Stimulated activated naive CD8-positive, alpha-beta T cell treated with anti-CD3 and anti-CD28 coated beads, Interleukin-15, Interleukin-2, amounts not matched to agents 100 ng/mL and 50 ng/mL, for 24 hours (primary cell): Measurements from ENCODE around the gene EYS.
"Not testable (repeated sequence)": the region's sequence is repeated elsewhere in the genome, so short reads cannot be mapped to it uniquely, and the experiment has no call there.

ENCODE experiments used
- H3K27ac Mint-ChIP-seq: one replicate; pipeline ENCODE4 v1.8.0; 2021; ENCODE audit warnings: mild to moderate bottlenecking, mixed read lengths
- H3K27me3 Mint-ChIP-seq: one replicate; pipeline ENCODE4 v1.8.0; 2021; ENCODE audit warnings: mixed read lengths
- H3K36me3 Mint-ChIP-seq: one replicate; pipeline ENCODE4 v1.8.0; 2021; ENCODE audit warnings: low read depth, mixed read lengths
- H3K4me1 Mint-ChIP-seq: one replicate; pipeline ENCODE4 v1.8.0; 2021; ENCODE audit warnings: low read depth, mixed read lengths
- H3K4me3 Mint-ChIP-seq: one replicate; pipeline ENCODE4 v1.8.0; 2021; ENCODE audit warnings: mild to moderate bottlenecking, mixed read lengths
- H3K9me3 Mint-ChIP-seq: one replicate; pipeline ENCODE4 v1.8.0; 2021; ENCODE audit warnings: mixed read lengths

EYS gene

DNA sequence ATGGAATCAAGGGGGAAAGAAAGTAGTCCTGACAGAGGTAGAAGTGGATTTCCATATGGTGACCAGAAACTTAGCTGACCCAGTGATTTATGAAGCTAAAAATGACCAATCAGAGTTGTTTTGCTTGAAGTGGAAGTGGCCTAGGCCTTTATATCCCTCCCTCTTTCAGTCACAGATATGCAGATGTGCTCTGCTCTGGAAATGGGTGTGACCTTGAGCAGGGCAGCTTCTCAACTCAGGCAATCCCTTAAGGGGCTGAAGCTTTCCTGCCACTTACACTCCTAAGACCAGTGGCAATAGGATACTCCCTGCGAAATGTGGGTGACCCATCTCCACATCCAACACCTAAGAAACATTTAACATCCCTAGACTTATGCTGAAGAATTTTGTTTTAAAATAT lies 256.6 kb downstream of the EYS start:
- Mint-ChIP-seq H3K36me3 (no peaks in the 10 kb centered on the region), H3K27ac (no peak overlapping the region), H3K27me3 (no peaks in the 10 kb centered on the region), H3K4me3 (no peak overlapping the region), H3K9me3 (peaks cover 8% of the 10 kb centered on the region), H3K4me1 (no peaks in the 10 kb centered on the region)

DNA sequence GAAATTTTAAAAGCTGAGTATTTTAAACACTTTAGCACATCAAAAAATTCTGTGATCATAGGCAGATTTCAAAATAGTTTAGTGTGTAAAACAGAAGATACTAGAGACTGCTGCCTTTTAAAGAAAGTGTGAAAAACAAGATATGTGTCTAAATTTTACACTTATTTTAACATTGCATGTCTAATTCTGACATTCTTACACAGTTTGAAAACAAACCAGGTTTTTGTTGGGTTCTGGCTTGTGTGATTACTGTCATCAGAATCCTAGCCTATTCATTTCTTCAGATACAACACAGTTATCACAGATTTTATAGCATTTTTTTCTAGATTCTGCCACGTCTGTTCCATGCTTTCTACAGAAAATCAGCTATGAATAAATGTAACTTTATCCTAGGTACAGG lies 257.1 kb downstream of the EYS start:
- H3K4me3 Mint-ChIP-seq: no peak overlapping the region
- no peaks in the 10 kb centered on the region for H3K36me3 Mint-ChIP-seq
- H3K27ac Mint-ChIP-seq: no peak overlapping the region
- H3K27me3 Mint-ChIP-seq: no peaks in the 10 kb centered on the region
- peaks cover 8% of the 10 kb centered on the region for H3K9me3 Mint-ChIP-seq
- no peaks in the 10 kb centered on the region for H3K4me1 Mint-ChIP-seq

DNA sequence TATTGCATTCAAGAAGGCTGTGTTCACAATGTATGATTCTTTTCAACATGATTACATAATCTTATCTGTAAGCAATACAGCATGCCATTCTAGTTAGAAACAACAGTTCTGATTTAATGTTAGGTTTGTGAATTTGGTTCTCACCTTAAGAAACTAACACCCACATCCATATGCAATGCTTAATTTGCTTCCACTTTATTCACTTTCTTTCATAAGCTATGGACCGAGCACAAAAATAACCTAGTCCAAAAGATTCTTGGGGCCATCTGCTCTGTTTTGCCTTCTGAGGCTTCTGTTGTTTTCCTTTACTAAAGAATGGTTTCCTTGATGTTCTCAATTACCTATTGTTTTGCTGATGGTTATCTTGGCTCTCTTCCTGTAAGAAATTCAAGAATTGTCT lies 258.2 kb downstream of the EYS start:
- Mint-ChIP-seq H3K4me1 (no peaks in the 10 kb centered on the region), H3K36me3 (no peaks in the 10 kb centered on the region), H3K9me3 (peaks cover 8% of the 10 kb centered on the region), H3K4me3 (no peak overlapping the region), H3K27me3 (no peaks in the 10 kb centered on the region), H3K27ac (no peak overlapping the region)

DNA sequence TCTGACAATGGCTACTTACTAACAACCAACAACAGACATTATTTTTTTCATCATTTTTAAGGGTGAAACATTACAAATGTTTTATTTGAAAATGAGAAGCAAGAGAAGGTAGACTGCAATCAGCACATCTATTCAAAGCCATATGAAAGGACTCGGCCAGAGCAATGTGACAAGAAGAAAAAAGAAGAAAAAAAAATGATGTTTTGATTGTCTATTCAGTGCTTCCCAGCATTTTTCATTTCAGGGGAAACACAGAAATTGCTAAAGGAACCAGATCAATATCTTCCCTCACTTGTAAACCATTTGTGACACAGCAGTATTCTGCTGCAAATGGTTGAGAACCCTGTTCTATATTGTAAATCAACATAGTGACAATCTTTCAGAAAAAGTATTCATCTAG lies 270.7 kb downstream of the EYS start:
- no peaks in the 10 kb centered on the region for H3K36me3 Mint-ChIP-seq
- H3K27ac Mint-ChIP-seq: no peak overlapping the region
- H3K9me3 Mint-ChIP-seq: peaks cover 17% of the 10 kb centered on the region
- H3K27me3 Mint-ChIP-seq: no peaks in the 10 kb centered on the region
- H3K4me1 Mint-ChIP-seq: no peaks in the 10 kb centered on the region
- no peak overlapping the region for H3K4me3 Mint-ChIP-seq

DNA sequence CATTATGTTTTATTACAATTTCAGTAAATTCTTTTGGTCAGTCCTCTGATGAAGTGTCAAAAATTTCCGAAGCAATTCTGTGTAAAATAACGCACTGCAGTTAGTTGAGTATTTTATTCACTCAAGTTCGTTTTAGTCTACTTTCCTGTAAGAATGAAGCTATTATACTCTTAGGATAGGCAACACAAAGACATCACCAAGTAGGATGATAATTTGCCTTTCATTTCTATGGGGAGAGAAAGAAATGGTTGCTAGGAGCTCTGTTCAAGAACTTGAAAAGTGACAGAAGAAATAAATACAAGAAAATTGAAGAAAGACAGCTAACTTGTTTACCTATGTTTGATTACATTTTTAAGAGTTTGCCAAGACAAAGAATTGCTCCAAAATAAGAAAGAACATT lies 290.4 kb downstream of the EYS start:
- peaks cover 10% of the 10 kb centered on the region for H3K9me3 Mint-ChIP-seq
- no peaks in the 10 kb centered on the region for H3K27me3 Mint-ChIP-seq
- H3K4me1 Mint-ChIP-seq: no peaks in the 10 kb centered on the region
- H3K4me3 Mint-ChIP-seq: no peak overlapping the region
- no peaks in the 10 kb centered on the region for H3K36me3 Mint-ChIP-seq
- H3K27ac Mint-ChIP-seq: no peak overlapping the region

DNA sequence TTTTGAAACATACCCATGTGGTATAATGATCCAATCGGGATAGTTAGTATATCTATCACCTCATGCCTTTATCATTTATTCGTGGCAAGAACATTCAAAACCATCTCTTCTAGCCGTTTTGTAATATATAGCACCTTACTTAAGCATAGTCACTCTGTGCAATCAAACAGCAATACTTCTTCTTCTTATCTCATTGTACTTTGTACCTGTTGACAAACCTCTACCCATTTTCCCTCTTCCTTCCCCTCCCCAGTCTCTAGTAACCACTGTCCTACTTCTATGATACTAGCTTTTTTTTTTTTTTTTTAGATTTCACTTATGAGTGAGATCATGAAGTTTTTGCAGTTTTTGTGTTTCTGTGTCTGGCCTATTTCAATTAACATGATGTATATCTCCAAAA lies 296.7 kb downstream of the EYS start:
- Mint-ChIP-seq H3K27me3 (no peaks in the 10 kb centered on the region), H3K4me1 (no peaks in the 10 kb centered on the region), H3K4me3 (no peak overlapping the region), H3K27ac (no peak overlapping the region), H3K36me3 (no peaks in the 10 kb centered on the region), H3K9me3 (peaks cover 10% of the 10 kb centered on the region)

DNA sequence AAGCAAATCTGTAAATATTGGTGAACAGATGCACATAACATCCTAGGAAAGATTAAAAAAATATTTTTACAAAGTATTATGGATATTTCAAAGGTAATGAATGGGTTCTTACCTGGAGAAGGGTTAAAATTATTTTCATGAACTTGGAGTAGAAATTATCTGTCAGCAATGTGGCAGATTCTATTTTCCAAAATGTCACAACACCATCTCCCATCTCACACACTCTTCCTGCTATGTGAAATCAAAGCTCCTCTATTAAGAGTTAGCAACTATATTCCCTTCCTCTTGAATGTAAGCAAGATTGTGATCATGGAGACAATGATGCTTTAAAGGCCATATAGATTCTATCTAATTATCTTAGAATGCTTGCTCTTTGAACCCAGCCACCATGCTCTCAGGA lies 304.5 kb downstream of the EYS start:
- Mint-ChIP-seq H3K4me1 (no peaks in the 10 kb centered on the region), H3K36me3 (no peaks in the 10 kb centered on the region), H3K9me3 (peaks cover 12% of the 10 kb centered on the region), H3K27ac (no peak overlapping the region), H3K27me3 (no peaks in the 10 kb centered on the region), H3K4me3 (no peak overlapping the region)

DNA sequence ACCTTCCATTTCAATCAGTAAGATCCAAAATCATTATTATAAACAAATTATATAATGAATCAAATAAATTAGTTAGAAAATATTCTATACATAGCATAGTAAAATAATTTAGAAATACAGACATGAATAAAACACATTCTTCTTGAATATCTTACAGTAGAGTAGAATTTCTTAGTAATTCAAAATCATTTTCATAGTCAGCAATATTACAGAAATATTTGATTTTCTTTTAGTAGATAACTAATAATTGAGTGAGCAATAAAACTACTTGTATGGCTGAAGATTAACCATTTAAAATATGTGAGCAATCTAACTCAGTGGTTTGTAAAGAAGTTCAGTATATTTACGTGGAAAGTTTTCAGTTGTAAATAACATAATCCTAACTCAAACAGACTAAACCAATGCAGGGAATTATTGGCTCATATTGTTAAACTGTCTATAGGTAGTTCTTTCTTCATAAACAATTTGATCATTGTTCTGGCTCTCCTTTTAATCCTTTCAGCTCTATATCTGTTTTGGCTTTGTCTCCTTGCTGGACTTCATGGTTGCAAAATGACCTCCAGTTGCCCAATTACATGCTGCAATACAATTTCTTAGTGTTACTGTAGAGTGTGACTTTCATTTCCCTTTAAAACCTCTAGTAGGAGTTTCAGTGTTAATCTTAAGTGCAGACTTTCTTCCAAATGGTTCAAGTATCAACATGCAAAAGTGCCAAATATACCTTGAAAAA lies 307.5 kb downstream of the EYS start:
- Mint-ChIP-seq H3K27me3 (no peaks in the 10 kb centered on the region), H3K36me3 (no peaks in the 10 kb centered on the region), H3K27ac (no peak overlapping the region)

DNA sequence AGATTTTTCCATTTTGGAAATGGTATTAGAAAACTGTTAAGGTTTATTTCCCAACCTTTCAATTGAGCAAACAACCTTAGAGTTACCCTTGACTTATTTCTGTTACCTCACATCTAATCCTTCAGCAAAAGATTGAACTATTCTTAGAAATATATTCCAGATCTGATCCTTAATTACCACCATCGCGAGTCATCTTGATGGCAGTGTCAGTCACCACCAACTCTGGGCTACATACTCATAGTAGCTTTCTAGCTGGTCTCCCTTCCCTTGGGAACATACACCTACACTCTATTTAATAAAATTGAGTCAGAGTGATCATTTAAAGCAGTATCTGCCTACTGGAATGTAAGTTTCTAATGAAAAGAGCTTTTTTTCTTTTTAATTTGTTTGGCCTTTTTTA lies 308.2 kb downstream of the EYS start:
- Mint-ChIP-seq H3K4me3 (no peak overlapping the region), H3K36me3 (no peaks in the 10 kb centered on the region), H3K4me1 (no peaks in the 10 kb centered on the region), H3K27ac (no peak overlapping the region), H3K9me3 (peaks cover 19% of the 10 kb centered on the region), H3K27me3 (no peaks in the 10 kb centered on the region)

More for the DNA sequence above, 307.5 kb downstream of the EYS start:
- Mint-ChIP-seq H3K4me3 (no peak overlapping the region), H3K4me1 (no peaks in the 10 kb centered on the region), H3K9me3 (peaks cover 22% of the 10 kb centered on the region)

DNA sequence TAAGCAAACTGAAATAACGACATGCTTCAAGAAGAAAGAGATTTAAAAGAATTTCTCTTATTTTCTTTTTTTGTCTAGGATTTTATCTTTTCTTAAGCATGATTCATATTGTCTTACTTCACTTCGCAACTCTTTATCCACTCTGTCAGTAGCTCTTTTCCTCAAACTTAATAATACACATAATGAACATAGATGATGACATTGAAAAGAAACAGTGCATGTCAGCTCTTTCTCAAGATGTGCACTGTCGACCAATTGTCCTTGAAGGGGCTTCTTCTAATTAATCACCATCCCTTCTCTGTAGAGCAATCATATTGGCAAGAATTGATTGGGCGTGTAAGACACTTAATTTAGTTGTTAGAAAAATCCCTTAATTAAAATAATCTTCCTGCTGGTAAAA lies 356.5 kb downstream of the EYS start:
- H3K27ac Mint-ChIP-seq: no peak overlapping the region
- peaks cover 13% of the 10 kb centered on the region for H3K9me3 Mint-ChIP-seq
- H3K4me3 Mint-ChIP-seq: no peak overlapping the region
- no peaks in the 10 kb centered on the region for H3K36me3 Mint-ChIP-seq
- no peaks in the 10 kb centered on the region for H3K4me1 Mint-ChIP-seq
- no peaks in the 10 kb centered on the region for H3K27me3 Mint-ChIP-seq

DNA sequence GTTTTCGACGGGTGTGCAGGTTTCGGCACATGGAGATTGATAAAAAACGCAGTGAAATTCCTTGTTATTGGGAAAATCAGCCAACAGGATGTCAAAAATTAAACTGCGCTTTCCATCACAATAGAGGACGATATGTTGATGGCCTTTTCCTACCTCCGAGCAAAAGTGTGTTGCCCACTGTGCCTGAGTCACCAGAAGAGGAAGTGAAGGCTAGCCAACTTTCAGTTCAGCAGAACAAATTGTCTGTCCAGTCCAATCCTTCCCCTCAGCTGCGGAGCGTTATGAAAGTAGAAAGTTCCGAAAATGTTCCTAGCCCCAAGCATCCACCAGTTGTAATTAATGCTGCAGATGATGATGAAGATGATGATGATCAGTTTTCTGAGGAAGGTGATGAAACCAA lies 404.4 kb downstream of the EYS start:
- not testable (repeated sequence) for H3K36me3 Mint-ChIP-seq, H3K27ac Mint-ChIP-seq, H3K27me3 Mint-ChIP-seq, H3K4me3 Mint-ChIP-seq, H3K9me3 Mint-ChIP-seq, H3K4me1 Mint-ChIP-seq

DNA sequence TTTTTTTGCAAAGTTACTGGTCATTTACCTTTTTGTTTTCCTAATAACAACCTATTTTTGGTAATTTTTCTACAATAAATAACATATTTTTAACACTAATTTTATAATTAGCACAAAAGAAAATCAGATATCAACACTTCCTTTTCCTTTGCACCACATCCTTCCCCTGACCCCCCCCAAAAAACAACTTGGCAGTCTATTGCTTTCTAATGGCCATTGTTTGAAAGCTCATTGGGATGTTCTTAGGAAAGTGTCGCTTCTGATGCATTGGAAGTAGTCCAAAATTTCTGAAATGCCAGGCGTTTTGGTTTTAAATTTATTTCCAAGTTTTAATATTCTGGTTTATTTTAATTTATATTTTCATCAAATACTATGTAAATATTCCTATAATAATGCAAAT lies 407.8 kb downstream of the EYS start:
- H3K27me3 Mint-ChIP-seq: no peaks in the 10 kb centered on the region
- H3K9me3 Mint-ChIP-seq: no peaks in the 10 kb centered on the region
- no peak overlapping the region for H3K4me3 Mint-ChIP-seq
- H3K27ac Mint-ChIP-seq: no peak overlapping the region
- no peaks in the 10 kb centered on the region for H3K36me3 Mint-ChIP-seq
- H3K4me1 Mint-ChIP-seq: no peaks in the 10 kb centered on the region

DNA sequence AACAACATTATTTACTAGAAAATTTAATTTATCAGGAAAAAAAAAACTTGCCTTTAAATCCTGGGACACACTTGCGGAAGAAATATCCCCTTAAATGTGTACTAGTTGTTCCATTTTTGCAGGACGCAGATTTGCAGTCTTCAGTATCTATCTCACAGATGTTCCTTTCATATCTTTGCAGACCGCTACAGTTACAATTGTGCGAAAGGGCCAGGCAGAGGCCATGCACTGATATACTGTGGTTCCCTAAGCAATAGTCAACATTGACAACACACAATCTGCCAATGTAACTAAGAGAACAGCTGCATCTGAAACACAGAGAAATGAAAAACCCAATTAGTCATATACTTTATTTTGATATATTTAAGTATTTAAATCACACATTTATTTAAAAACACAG lies 411.2 kb downstream of the EYS start:
- Mint-ChIP-seq H3K27me3 (no peaks in the 10 kb centered on the region), H3K9me3 (peaks cover 7% of the 10 kb centered on the region), H3K36me3 (no peaks in the 10 kb centered on the region), H3K4me3 (no peak overlapping the region), H3K4me1 (no peaks in the 10 kb centered on the region), H3K27ac (no peak overlapping the region)

DNA sequence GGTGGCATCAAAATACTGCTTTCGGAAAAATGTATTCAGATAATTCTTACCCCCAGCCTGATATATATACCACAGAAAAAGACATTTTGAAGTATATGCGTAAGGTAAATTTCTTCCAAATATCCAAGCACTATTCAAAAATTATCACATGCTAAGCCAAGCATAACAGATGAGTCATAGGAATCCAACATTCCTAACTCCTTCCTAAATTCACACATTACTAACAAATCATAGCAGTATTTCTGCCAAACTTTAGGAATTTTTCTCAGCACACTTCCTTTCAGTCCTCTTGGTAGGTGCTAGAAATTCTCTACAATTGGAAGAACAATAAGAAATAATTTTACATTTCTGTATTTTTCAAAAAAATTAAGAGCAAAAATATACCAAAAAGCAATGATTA lies 417.5 kb downstream of the EYS start:
- H3K27me3 Mint-ChIP-seq: no peaks in the 10 kb centered on the region
- H3K4me3 Mint-ChIP-seq: no peak overlapping the region
- peaks cover 7% of the 10 kb centered on the region for H3K9me3 Mint-ChIP-seq
- no peak overlapping the region for H3K27ac Mint-ChIP-seq
- H3K4me1 Mint-ChIP-seq: no peaks in the 10 kb centered on the region
- H3K36me3 Mint-ChIP-seq: no peaks in the 10 kb centered on the region

DNA sequence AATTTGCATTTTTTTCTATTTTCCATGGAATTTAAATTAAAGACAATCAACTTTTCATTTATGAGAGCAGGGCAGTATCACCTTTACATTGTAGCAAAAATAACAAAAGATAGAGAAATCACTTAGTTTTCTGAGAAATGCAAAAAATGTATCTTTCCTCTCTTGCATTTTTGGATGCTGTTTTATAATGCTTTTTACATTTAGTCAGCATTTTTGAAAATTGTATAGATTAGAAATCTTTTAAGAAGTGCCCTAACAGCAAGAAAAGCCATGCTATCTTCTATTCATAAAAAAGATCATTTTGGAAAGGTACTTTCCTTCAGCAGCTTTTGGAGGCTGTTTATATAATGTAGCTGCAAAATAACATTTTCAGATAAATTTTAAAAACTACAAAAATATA lies 421.8 kb downstream of the EYS start:
- H3K4me3 Mint-ChIP-seq: no peak overlapping the region
- no peaks in the 10 kb centered on the region for H3K9me3 Mint-ChIP-seq
- H3K36me3 Mint-ChIP-seq: no peaks in the 10 kb centered on the region
- no peak overlapping the region for H3K27ac Mint-ChIP-seq
- H3K4me1 Mint-ChIP-seq: no peaks in the 10 kb centered on the region
- no peaks in the 10 kb centered on the region for H3K27me3 Mint-ChIP-seq

DNA sequence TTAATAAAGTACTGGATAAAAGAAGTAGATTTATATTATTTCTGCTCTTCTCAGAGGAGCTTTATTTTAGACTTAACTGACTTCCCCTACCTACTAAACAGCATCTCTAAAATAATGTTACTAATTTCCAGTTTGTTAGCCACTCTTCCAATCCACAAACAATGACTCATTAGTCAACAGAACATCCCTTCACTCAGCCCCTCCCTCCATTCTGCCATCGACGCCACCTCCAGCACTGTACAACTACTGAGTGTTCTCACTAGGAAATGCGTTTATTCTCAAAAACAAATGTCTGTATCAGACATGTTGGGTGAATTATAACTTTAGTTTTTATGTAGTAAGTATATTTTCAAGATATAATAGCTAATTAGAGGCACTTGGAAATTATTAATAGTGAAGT lies 427.0 kb downstream of the EYS start:
- H3K9me3 Mint-ChIP-seq: peaks cover 18% of the 10 kb centered on the region
- no peak overlapping the region for H3K27ac Mint-ChIP-seq
- H3K27me3 Mint-ChIP-seq: no peaks in the 10 kb centered on the region
- no peak overlapping the region for H3K4me3 Mint-ChIP-seq
- no peaks in the 10 kb centered on the region for H3K36me3 Mint-ChIP-seq
- no peaks in the 10 kb centered on the region for H3K4me1 Mint-ChIP-seq
